Adrenal gland (tissue), 5 donors: ENCODE results near the gene SLC25A24.

Experiments
- POLR2A ChIP-seq, 2 donors: fragments of 450-650 bp; IDR thresholded peaks; one replicate each; pipeline ENCODE4 v1.6.1; 2017; ENCODE audit warnings: antibody characterized with exemption in 2 of 2, mild to moderate bottlenecking in 2 of 2, moderate library complexity in 1 of 2
- TF ChIP-seq, protein P1 (sequence below), 6 experiments: fragments of 450-650 bp in 4 of 6; fragments of 200-600 bp in 2 of 6; sonication (generic) in 1 of 6; IDR thresholded peaks; 1 replicate in 5 of 6; 2 replicates in 1 of 6; pipeline versions ENCODE4 v1.5.1 to v1.8.0; 2016 to 2021; ENCODE audit warnings: antibody characterized with exemption in 6 of 6, mild to moderate bottlenecking in 2 of 6, moderate library complexity in 1 of 6
- donor health status: DM: no; HTN: no; CAD: no.

GRCh38 chr1:108208724-108209446, 8.7 kb upstream of the SLC25A24 start:
- TF ChIP-seq, protein P1, sequence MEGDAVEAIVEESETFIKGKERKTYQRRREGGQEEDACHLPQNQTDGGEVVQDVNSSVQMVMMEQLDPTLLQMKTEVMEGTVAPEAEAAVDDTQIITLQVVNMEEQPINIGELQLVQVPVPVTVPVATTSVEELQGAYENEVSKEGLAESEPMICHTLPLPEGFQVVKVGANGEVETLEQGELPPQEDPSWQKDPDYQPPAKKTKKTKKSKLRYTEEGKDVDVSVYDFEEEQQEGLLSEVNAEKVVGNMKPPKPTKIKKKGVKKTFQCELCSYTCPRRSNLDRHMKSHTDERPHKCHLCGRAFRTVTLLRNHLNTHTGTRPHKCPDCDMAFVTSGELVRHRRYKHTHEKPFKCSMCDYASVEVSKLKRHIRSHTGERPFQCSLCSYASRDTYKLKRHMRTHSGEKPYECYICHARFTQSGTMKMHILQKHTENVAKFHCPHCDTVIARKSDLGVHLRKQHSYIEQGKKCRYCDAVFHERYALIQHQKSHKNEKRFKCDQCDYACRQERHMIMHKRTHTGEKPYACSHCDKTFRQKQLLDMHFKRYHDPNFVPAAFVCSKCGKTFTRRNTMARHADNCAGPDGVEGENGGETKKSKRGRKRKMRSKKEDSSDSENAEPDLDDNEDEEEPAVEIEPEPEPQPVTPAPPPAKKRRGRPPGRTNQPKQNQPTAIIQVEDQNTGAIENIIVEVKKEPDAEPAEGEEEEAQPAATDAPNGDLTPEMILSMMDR (IDR thresholded peaks at IDR 0.05), result no peak
- TF ChIP-seq POLR2A (IDR thresholded peaks at IDR 0.05), result no peak
